Purkinje cell (primary cell): ENCODE data around the gene GIPC3. TPM values are rescaled to one million over a fixed set of nuclear protein-coding genes. Genes with fewer than 3 reads are reported as not detected.

ENCODE experiments used
- polyA plus RNA-seq: library from polyadenylated mRNA; unstranded; fragments of >200 nt; fragmentation: Nextera tagmentation; gene quantifications from 2 replicates; pipeline ENCODE4 v1.2.1, GENCODE V29; 2014

Gene GIPC3
- polyA plus RNA-seq, result not detected in 2 replicates

DNA sequence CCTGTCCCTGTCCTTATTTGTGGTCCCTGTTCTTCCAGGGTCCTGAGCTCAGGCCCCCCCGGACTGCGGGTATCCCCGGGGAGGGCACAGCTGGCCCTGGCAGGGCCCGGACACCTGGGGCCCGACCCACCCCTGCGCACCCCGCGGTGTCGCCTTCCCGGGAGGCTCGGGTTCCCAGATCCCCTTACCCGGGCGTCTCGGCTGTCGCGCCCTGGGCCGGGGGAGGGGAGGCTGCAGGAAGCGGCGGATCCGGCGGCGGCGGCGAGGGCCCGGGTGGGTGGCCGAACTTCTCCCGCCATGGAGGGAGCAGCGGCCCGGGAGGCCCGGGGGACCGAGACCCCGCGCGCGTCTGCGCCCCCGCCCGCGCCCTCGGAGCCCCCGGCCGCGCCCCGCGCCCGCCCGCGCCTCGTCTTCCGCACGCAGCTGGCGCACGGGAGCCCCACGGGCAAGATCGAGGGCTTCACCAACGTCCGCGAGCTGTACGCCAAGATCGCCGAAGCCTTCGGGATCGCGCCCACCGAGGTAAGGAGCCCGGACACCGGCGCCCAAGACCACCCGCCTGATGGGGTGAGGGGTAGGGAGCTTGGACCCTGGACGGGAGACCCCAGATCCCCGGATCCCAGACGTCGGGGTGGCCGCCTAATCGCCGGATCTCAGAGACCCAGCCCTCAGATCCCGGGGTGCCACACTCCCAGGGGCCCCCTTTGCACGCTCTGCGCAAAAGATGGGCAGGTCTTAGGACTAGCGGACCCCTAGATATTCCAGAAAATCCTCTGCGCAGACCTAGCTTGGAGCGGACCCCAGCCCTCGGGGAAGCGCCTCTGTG is at the start of gene GIPC3:
GIPC3 (plus strand) TSS at position 178 of the 826 bp plus-strand sequence; CDS start at position 298, 120 bp downstream.

DNA sequence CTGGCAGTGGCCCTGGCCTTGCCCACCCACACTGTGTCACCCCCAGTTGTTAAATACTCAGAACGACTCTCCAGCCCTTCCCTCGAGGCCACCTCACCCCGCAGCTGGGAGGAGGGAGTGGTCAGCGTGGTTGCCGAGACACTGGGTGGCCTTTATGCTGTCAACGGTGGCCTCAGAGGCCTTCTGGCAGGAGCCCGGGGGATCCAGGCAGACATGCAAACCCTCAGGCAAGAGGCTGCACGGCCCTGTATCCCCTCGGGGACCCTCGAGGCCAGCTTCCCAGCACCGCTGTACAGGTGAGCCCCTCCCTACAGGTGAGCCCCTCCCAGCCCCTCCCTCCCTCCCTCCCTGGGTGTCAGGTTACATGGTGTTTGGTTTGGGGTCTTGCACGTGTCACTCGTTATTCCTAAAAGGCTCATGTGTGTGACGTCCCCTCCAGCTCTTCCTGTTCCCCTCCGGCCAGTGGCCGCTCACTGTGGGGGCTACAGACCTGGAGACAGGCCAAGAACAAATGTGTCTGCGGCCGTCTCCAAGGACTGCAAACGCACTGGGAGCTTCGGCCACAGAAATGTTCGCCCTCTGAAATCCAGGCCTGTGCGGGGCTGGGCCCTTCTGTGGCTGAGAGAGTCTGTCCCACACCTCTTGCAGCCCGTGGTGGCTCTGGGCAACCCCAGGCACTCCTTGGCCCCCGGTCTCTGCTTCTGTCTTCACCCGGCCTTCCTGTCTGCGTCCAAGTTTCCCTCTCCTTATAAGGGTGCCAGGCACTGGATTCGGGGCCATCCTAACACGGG is 46.1 kb upstream of the GIPC3 start, which contains the start of gene TEKTIP1:
TEKTIP1 (plus strand) TSS at position 210 of the 791 bp plus-strand sequence; CDS start at position 214, 4 bp downstream.

DNA sequence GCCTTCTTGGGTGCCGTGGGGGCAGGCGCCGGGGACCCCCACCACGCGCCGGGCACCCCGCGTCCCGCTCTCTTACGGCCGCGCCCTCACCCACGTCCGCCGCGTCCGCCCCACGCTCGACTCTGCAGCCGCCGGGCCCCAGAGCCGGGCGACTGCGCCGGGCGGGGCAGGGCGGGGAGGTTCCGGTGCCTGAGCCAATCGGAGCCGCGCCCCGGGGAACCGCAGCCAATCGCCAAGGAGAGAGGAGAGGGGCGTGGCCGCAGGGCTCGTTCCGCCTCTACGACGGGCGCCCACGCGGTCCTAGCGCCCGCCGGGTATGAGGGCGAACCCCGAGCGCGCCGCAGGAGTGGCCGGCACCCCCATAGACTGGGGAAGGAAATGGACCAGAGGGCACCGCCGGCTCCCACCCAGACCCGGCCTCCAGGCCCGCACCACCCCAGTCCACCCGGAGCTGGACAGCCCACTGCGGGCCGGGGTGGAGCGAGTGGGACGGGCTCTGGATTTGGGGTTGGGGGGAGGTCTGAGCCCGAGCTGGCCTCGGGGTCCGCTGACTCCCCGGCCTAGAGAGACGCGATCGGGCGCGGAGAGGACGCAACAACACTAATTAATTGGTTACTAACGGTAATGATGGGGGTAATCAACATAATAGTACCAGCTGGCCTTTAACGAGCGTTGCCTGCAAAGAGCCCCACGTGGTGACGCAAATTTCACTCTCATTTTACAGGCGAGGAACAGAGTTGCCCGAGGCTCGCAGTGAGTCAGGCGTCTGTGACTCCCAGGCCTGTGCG is 27.6 kb upstream of the GIPC3 start, which contains the start of gene MFSD12:
MFSD12 (minus strand) TSS at position 126 of the 788 bp plus-strand sequence. CDS start 183 bp downstream, outside the sequence.

DNA sequence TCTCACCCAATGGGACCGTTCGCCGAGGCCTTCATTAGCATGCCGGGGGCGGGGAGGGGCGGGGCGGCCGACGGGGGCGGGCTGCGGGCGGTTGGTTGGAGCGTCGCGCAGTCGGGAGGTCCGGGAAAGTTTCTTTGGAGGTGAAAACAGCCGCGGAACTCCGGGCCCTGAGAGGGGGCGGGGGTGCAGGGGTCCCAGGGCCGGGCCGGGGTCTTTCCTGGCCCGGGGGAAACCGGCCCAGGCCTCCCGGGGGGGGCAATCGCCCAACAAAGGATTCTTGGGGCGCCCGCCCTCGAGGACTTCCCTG is 12.5 kb upstream of the GIPC3 start, which contains the start of gene HMG20B:
HMG20B (plus strand) TSS at position 90 of the 307 bp plus-strand sequence. CDS start 366 bp downstream, outside the sequence.

GRCh38 chr19:3606690-3607289 is 21.5 kb downstream of the GIPC3 start, which contains the start of gene TBXA2R:
TBXA2R (minus strand) TSS chr19:3606875; CDS start chr19:3600634, 6,241 bp downstream.

GRCh38 chr19:3626473-3627350 is 41.4 kb downstream of the GIPC3 start, which contains the start of gene CACTIN:
CACTIN (minus strand) TSS chr19:3626790; CDS start chr19:3626762, 28 bp downstream.

Other genes with a start within 250 kb of the GIPC3 start
- 1.4 and 5.7 TPM in 2 replicates for gene NFIC, start 218.9 kb upstream of the GIPC3 start, polyA plus RNA-seq
- 3.3 TPM in 1 of 2 replicates, not detected in the other for gene SMIM24, start 105.0 kb upstream of the GIPC3 start, polyA plus RNA-seq
- gene SMIM44, start 102.0 kb upstream of the GIPC3 start, polyA plus RNA-seq, result not detected in 2 replicates
- gene DOHH, start 84.8 kb upstream of the GIPC3 start, polyA plus RNA-seq, result 0.27 and 0.31 TPM in 2 replicates
- 0.38 and 1.2 TPM in 2 replicates for gene FZR1, start 79.2 kb upstream of the GIPC3 start, polyA plus RNA-seq
- gene TEKTIP1, start 46.3 kb upstream of the GIPC3 start, polyA plus RNA-seq, result not detected in 2 replicates
- 1.3 and 2.6 TPM in 2 replicates for gene MFSD12, start 27.9 kb upstream of the GIPC3 start, polyA plus RNA-seq
- 0.35 and 1.9 TPM in 2 replicates for gene HMG20B, start 12.5 kb upstream of the GIPC3 start, polyA plus RNA-seq
- gene TBXA2R, start 21.4 kb downstream of the GIPC3 start, polyA plus RNA-seq, result not detected in 2 replicates
- 0.78 and 3.6 TPM in 2 replicates for gene CACTIN, start 41.3 kb downstream of the GIPC3 start, polyA plus RNA-seq
- 2.9 and 6.6 TPM in 2 replicates for gene PIP5K1C, start 115.0 kb downstream of the GIPC3 start, polyA plus RNA-seq
- not detected in 2 replicates for gene TJP3, start 122.9 kb downstream of the GIPC3 start, polyA plus RNA-seq
- 0.35 TPM in 2 replicates for gene APBA3, start 176.2 kb downstream of the GIPC3 start, polyA plus RNA-seq
- gene MRPL54, start 177.2 kb downstream of the GIPC3 start, polyA plus RNA-seq, result 26.8 and 57.2 TPM in 2 replicates
- gene RAX2, start 186.8 kb downstream of the GIPC3 start, polyA plus RNA-seq, result not detected in 2 replicates
- gene MATK, start 200.9 kb downstream of the GIPC3 start, polyA plus RNA-seq, result 0.34 TPM in 1 of 2 replicates, not detected in the other